K562 (cell line): ENCODE data around the gene MGA. TPM values are rescaled to one million over a fixed set of nuclear protein-coding genes. Genes with fewer than 3 reads are reported as not detected.

Source experiments
- BRD4 ChIP-seq: fragments of 200-600 bp; sonication (generic); IDR thresholded peaks from 2 replicates; pipeline ENCODE4 v1.6.1; 2017; ENCODE audit warnings: inconsistent platforms
- BRD9 ChIP-seq: fragments of 450-650 bp; IDR thresholded peaks from 2 replicates; pipeline ENCODE4 v1.6.1; 2018; ENCODE audit warnings: low read depth; ENCODE audit not compliant: partially characterized antibody
- CBFB ChIP-seq: sonication (generic); formaldehyde crosslinking; IDR thresholded peaks from 2 replicates; pipeline ENCODE4 v1.4.0; 2020; ENCODE audit warnings: mild to moderate bottlenecking, missing genetic modification reagents
- CSDE1 ChIP-seq, 2 experiments: fragments of 450-650 bp; IDR thresholded peaks; 2 replicates each; pipeline ENCODE4 v1.6.1; 2016; ENCODE audit warnings: mild to moderate bottlenecking in 1 of 2
- FOXJ2 ChIP-seq: fragments of 200-800 bp; sonication (Bioruptor generic); IDR thresholded peaks from 2 replicates; pipeline ENCODE4 v1.6.1; 2016; ENCODE audit warnings: missing genetic modification characterization, missing compliant biosample characterization
- FOXK1 ChIP-seq: sonication (generic); formaldehyde crosslinking; IDR thresholded peaks from 2 replicates; pipeline ENCODE4 v1.8.0; 2022; ENCODE audit warnings: missing genetic modification reagents, mild to moderate bottlenecking, borderline replicate concordance
- FOXP1 ChIP-seq: sonication (generic); formaldehyde crosslinking; IDR thresholded peaks from 2 replicates; pipeline ENCODE4 v1.8.0; 2022; ENCODE audit warnings: mild to moderate bottlenecking, missing genetic modification reagents
- HEY1 ChIP-seq: fragments of 250-450 bp; sonication (Bioruptor Pico); IDR thresholded peaks from 2 replicates; pipeline ENCODE4 v1.5.0; 2020; ENCODE audit warnings: mild to moderate bottlenecking, moderate library complexity, borderline replicate concordance
- HNRNPUL1 ChIP-seq: fragments of 200-400 bp; formaldehyde crosslinking; IDR thresholded peaks from 2 replicates; pipeline ENCODE4 v1.6.1; 2017; ENCODE audit warnings: low read length
- IFI16 ChIP-seq: fragments of 250-450 bp; sonication (Bioruptor Pico); IDR thresholded peaks from 2 replicates; pipeline ENCODE4 v2.1.2; 2022; ENCODE audit warnings: mild to moderate bottlenecking, inconsistent platforms
- PHF20 ChIP-seq: fragments of 450-650 bp; IDR thresholded peaks from 2 replicates; pipeline ENCODE4 v1.6.1; 2018; ENCODE audit not compliant: partially characterized antibody
- PHF8 ChIP-seq: fragments of 200-600 bp; sonication (generic); IDR thresholded peaks from 2 replicates; pipeline ENCODE4 v1.6.1; 2012; ENCODE audit warnings: mixed run types, mild to moderate bottlenecking, inconsistent platforms, low read length, moderate library complexity, borderline replicate concordance
- SETDB1 ChIP-seq: IDR thresholded peaks from one replicate; pipeline ENCODE4 v1.6.1; 2012; ENCODE audit warnings: low read length, control low read depth, inconsistent platforms
- SMARCB1 ChIP-seq: IDR thresholded peaks from 2 replicates; pipeline ENCODE4 v1.6.1; 2011; ENCODE audit warnings: improper control_type of control experiment, low read depth; ENCODE audit not compliant: insufficient read length
- SMC3 ChIP-seq: conservative IDR thresholded peaks from 2 replicates; pipeline ENCODE4 v1.6.1; 2011; ENCODE audit warnings: low read depth, low read length, improper control_type of control experiment; ENCODE audit not compliant: insufficient read depth
- TEAD1 ChIP-seq, 2 experiments: fragments of 450-650 bp in 1 of 2; sonication (generic) in 1 of 2; formaldehyde crosslinking; IDR thresholded peaks; 2 replicates each; pipeline versions ENCODE4 v1.4.0 to v1.8.0; 2020 to 2022; ENCODE audit warnings: mild to moderate bottlenecking in 2 of 2, missing genetic modification reagents in 1 of 2
- XRCC3 ChIP-seq: fragments of 450-650 bp; IDR thresholded peaks from 2 replicates; pipeline ENCODE4 v1.6.1; 2017; ENCODE audit warnings: mild to moderate bottlenecking, moderate library complexity
- XRCC5 ChIP-seq: fragments of 200-400 bp; formaldehyde crosslinking; IDR thresholded peaks from 2 replicates; pipeline ENCODE4 v1.6.1; 2017; ENCODE audit warnings: low read depth, mild to moderate bottlenecking, low read length
- ZBTB43 ChIP-seq: sonication (generic); formaldehyde crosslinking; IDR thresholded peaks from 2 replicates; pipeline ENCODE4 v1.8.0; 2023; ENCODE audit warnings: mild to moderate bottlenecking, missing genetic modification reagents
- ZNF583 ChIP-seq: fragments of 250-450 bp; sonication (Bioruptor Pico); IDR thresholded peaks from 2 replicates; pipeline ENCODE4 v1.4.0; 2020
- ZSCAN32 ChIP-seq: fragments of 450-650 bp; formaldehyde crosslinking; IDR thresholded peaks from 2 replicates; pipeline ENCODE4 v1.4.0; 2020; ENCODE audit warnings: mild to moderate bottlenecking, moderate library complexity
- polyA plus RNA-seq, 8 experiments: library from polyadenylated mRNA; depleted of rRNA in 4 of 8; stranded (reverse) in 5 of 8; unstranded in 3 of 8; fragments of >200 nt; fragmentation: Nextera tagmentation in 2 of 8; fragmentation: Illumina TruSeq in 1 of 8; extraction: Ambion mirVana in 2 of 8; extraction: Trizol in 1 of 8; gene quantifications; 2 replicates each; pipeline versions ENCODE4 v1.2.1 to v1.2.3, GENCODE V29; 2011 to 2014; ENCODE audit warnings: inconsistent platforms in 1 of 8, missing spikeins in 1 of 8
- total RNA-seq, 7 experiments: library from RNA; depleted of rRNA in 6 of 7; stranded (reverse); fragments of >200 nt in 6 of 7; fragmentation: Illumina TruSeq in 2 of 7; extraction: Trizol in 2 of 7; gene quantifications; 2 replicates each; pipeline versions ENCODE4 v1.2.1 to v1.2.3, GENCODE V29; 2011 to 2021; ENCODE audit warnings: low replicate concordance in 1 of 7
- TF ChIP-seq, protein P1 (sequence below): fragments of 250-450 bp; sonication (Bioruptor Pico); IDR thresholded peaks from 2 replicates; pipeline ENCODE4 v1.4.0; 2020; ENCODE audit warnings: mild to moderate bottlenecking, moderate library complexity
- TF ChIP-seq, protein P2 (sequence below): IDR thresholded peaks from 2 replicates; pipeline ENCODE4 v1.6.1; 2011; ENCODE audit not compliant: insufficient read length; ENCODE audit errors: extremely low read depth
- TF ChIP-seq, protein P3 (sequence below): fragments of 250-450 bp; sonication (Bioruptor Pico); IDR thresholded peaks from 2 replicates; pipeline ENCODE4 v1.5.0; 2021

Gene MGA
- total and polyA plus RNA-seq, 9 of the 15 experiments (the other 6 are each of a cell fraction or from before 2014, with no cell fraction given), result 4.7 to 56.1 (median 21.1) TPM

DNA sequence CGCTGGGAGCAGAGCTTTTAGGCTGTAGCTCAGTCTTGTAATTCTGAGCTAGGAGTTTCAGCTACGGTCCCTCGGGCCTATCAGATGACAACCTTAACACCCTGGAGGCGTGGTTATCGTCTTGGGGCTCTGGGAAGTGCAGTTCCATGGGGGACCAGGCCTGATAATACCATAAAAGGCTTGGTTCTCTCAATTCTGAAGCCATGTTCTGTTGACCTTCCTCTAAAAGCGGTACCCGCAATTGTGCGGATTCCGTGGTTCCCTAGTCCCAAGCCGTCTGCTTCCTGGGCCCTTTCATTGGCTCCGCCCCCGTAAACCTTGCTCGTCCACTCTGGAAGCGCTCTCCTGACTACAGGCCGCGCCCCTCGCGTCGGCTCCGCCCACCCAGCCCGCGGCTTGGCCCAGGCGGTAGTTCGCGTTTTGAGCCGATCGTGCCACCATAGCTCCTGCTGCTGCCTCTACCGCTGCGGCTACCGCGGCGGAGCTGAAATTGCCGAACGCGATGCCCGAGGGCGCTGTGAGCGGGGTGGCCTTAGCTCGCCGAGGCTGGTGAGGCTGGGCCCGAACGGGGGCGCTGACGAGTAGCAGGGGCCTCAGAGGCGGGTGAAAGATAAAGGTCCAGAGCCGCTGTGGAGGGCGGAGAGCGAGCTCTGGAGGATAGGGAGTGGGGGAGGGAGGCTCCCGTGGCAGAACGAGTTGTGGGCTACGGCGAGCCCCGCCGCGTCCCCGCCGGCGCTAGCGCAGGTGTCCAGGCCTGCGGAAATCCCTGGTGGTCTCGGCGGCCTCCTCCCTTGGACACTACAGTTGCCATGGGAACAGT is 114.1 kb downstream of the MGA start, which contains the start of gene MAPKBP1 (continued):
- TF ChIP-seq, protein P1, sequence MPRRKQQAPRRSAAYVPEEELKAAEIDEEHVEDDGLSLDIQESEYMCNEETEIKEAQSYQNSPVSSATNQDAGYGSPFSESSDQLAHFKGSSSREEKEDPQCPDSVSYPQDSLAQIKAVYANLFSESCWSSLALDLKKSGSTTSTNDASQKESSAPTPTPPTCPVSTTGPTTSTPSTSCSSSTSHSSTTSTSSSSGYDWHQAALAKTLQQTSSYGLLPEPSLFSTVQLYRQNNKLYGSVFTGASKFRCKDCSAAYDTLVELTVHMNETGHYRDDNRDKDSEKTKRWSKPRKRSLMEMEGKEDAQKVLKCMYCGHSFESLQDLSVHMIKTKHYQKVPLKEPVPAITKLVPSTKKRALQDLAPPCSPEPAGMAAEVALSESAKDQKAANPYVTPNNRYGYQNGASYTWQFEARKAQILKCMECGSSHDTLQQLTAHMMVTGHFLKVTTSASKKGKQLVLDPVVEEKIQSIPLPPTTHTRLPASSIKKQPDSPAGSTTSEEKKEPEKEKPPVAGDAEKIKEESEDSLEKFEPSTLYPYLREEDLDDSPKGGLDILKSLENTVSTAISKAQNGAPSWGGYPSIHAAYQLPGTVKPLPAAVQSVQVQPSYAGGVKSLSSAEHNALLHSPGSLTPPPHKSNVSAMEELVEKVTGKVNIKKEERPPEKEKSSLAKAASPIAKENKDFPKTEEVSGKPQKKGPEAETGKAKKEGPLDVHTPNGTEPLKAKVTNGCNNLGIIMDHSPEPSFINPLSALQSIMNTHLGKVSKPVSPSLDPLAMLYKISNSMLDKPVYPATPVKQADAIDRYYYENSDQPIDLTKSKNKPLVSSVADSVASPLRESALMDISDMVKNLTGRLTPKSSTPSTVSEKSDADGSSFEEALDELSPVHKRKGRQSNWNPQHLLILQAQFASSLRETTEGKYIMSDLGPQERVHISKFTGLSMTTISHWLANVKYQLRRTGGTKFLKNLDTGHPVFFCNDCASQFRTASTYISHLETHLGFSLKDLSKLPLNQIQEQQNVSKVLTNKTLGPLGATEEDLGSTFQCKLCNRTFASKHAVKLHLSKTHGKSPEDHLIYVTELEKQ, result no peak
- 0 out of 2 replicates have a peak, but pooled peaks have one; percentile 20 for TF ChIP-seq FOXK1 (CRISPR knock-in tag)
- TF ChIP-seq SETDB1, result no peak
- no peak for TF ChIP-seq SMARCB1
- TF ChIP-seq TEAD1 (CRISPR knock-in tag; IDR thresholded peaks at IDR 0.05), result peak in 1 of 2 experiments; percentile 50; a peak in 1 of 4 replicates
- TF ChIP-seq CSDE1 (IDR thresholded peaks at IDR 0.05), result no peak
- TF ChIP-seq SMC3, result peak; percentile 50; the same call in 1 of the 2 replicates
- no peak for TF ChIP-seq XRCC3
- no peak for TF ChIP-seq FOXJ2 (tag)
- TF ChIP-seq PHF20, result peak; percentile 61
- TF ChIP-seq, protein P2, sequence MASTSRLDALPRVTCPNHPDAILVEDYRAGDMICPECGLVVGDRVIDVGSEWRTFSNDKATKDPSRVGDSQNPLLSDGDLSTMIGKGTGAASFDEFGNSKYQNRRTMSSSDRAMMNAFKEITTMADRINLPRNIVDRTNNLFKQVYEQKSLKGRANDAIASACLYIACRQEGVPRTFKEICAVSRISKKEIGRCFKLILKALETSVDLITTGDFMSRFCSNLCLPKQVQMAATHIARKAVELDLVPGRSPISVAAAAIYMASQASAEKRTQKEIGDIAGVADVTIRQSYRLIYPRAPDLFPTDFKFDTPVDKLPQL, result no peak
- TF ChIP-seq, protein P3, sequence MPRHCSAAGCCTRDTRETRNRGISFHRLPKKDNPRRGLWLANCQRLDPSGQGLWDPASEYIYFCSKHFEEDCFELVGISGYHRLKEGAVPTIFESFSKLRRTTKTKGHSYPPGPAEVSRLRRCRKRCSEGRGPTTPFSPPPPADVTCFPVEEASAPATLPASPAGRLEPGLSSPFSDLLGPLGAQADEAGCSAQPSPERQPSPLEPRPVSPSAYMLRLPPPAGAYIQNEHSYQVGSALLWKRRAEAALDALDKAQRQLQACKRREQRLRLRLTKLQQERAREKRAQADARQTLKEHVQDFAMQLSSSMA, result no peak
- peak; percentile 76; the same call in 1 of the 2 replicates for TF ChIP-seq PHF8
- no peak for TF ChIP-seq BRD4
- no peak for TF ChIP-seq ZNF583 (CRISPR knock-in tag)
- TF ChIP-seq ZBTB43 (CRISPR knock-in tag), result peak; percentile 81; the same call in 1 of the 2 replicates
- TF ChIP-seq CBFB (CRISPR knock-in tag), result no peak
- no peak for TF ChIP-seq HNRNPUL1
- TF ChIP-seq FOXP1 (CRISPR knock-in tag), result peak; percentile 22; the same call in 1 of the 2 replicates
- TF ChIP-seq ZSCAN32 (CRISPR knock-in tag), result no peak
- no peak for TF ChIP-seq BRD9
- TF ChIP-seq XRCC5, result peak; percentile 96
- no peak for TF ChIP-seq HEY1
- no peak for TF ChIP-seq IFI16 (CRISPR knock-in tag)
